Measurements from ENCODE around the gene MAB21L3. TPM values are rescaled to one million over a fixed set of nuclear protein-coding genes. Genes with fewer than 3 reads are reported as not detected.

Gene MAB21L3
- total RNA-seq, 1 donor from 2014 or later: 0.18 TPM

DNA sequence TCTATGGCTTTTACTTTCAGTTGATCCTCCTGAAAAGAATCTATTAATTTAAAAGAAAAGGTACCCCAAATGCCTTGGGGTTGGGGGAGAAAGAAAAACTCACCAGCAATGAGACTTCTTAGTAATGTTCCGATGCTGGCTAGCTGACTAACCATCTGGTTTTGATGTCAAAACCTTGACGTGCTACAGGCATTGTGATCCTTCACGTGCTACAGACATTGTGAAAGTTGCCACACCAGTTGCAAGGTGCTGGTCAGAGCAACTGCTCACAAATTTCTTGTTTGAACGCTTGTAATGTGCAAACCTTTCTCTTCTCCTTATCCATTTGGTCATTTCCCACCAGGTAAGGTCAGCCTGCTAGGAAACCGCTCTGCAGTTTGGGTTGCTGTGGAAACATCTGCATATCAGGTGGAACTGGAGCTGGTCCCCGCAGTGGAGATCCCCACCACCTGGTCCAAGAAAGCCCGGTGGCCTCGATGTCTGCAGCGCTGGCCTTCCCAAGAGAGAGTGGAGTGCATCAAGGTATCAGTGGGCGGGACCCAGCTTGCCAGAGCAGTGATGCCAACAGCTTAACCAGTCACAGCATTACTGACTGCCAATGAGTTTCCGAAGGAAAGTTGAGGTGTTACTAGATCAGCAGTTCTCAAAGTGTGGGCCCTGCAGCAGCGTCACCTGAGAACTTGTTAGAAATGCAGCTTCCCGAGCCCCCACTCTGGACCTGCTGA, 16.1 kb downstream of the MAB21L3 start:
- no peak overlapping the region for H3K27ac Mint-ChIP-seq (ENCODE audit: unreplicated experiment)
- H3K36me3 Mint-ChIP-seq (ENCODE audit: low read depth, unreplicated experiment): no peaks in the 10 kb centered on the region
- H3K4me1 Mint-ChIP-seq (ENCODE audit: unreplicated experiment): no peaks in the 10 kb centered on the region
- TF ChIP-seq, protein P1, sequence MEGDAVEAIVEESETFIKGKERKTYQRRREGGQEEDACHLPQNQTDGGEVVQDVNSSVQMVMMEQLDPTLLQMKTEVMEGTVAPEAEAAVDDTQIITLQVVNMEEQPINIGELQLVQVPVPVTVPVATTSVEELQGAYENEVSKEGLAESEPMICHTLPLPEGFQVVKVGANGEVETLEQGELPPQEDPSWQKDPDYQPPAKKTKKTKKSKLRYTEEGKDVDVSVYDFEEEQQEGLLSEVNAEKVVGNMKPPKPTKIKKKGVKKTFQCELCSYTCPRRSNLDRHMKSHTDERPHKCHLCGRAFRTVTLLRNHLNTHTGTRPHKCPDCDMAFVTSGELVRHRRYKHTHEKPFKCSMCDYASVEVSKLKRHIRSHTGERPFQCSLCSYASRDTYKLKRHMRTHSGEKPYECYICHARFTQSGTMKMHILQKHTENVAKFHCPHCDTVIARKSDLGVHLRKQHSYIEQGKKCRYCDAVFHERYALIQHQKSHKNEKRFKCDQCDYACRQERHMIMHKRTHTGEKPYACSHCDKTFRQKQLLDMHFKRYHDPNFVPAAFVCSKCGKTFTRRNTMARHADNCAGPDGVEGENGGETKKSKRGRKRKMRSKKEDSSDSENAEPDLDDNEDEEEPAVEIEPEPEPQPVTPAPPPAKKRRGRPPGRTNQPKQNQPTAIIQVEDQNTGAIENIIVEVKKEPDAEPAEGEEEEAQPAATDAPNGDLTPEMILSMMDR (IDR thresholded peaks at IDR 0.05; ENCODE audit: unreplicated experiment): no peak
- no peaks in the 10 kb centered on the region for H3K27me3 Mint-ChIP-seq (ENCODE audit: unreplicated experiment)
- no peaks in the 10 kb centered on the region for H3K9me3 Mint-ChIP-seq (ENCODE audit: unreplicated experiment)
- no peak overlapping the region for H3K4me3 Mint-ChIP-seq (ENCODE audit: unreplicated experiment)
- no peak for DNase-seq (ENCODE audit: low spot score)

GRCh38 chr1:116127848-116128540, 16.8 kb downstream of the MAB21L3 start:
- TF ChIP-seq, protein P1 (IDR thresholded peaks at IDR 0.05; ENCODE audit: unreplicated experiment): no peak
- H3K27ac Mint-ChIP-seq (ENCODE audit: unreplicated experiment): no peak overlapping the region
- no peaks in the 10 kb centered on the region for H3K4me1 Mint-ChIP-seq (ENCODE audit: unreplicated experiment)
- no peak for DNase-seq (ENCODE audit: low spot score)
- H3K4me3 Mint-ChIP-seq (ENCODE audit: unreplicated experiment): no peak overlapping the region
- H3K36me3 Mint-ChIP-seq (ENCODE audit: low read depth, unreplicated experiment): no peaks in the 10 kb centered on the region
- H3K27me3 Mint-ChIP-seq (ENCODE audit: unreplicated experiment): no peaks in the 10 kb centered on the region
- H3K9me3 Mint-ChIP-seq (ENCODE audit: unreplicated experiment): no peaks in the 10 kb centered on the region

DNA sequence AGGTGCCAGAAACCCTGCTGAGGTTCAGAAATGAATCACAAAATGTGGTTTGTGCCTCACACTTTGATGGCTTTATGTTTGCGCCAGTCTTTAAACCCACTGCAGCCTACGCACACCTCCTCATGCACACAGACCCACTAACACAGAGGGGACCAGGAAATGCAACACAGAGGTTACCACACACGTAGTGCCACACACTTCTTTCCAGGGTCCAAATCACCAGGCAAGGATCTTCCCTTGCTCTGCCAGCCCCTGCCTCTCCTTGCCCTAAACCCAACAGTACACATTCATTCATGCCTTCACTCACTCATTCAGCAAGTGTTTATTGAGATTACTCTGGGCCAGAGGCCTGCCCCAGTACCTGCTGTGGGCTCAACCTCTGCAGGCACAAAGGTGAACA, 17.5 kb downstream of the MAB21L3 start:
- H3K4me3 Mint-ChIP-seq (ENCODE audit: unreplicated experiment): no peak overlapping the region
- H3K27ac Mint-ChIP-seq (ENCODE audit: unreplicated experiment): no peak overlapping the region
- H3K4me1 Mint-ChIP-seq (ENCODE audit: unreplicated experiment): no peaks in the 10 kb centered on the region
- H3K36me3 Mint-ChIP-seq (ENCODE audit: low read depth, unreplicated experiment): no peaks in the 10 kb centered on the region
- TF ChIP-seq, protein P1 (IDR thresholded peaks at IDR 0.05; ENCODE audit: unreplicated experiment): no peak
- no peaks in the 10 kb centered on the region for H3K9me3 Mint-ChIP-seq (ENCODE audit: unreplicated experiment)
- no peak for DNase-seq (ENCODE audit: low spot score)
- no peaks in the 10 kb centered on the region for H3K27me3 Mint-ChIP-seq (ENCODE audit: unreplicated experiment)

GRCh38 chr1:116129537-116129936, 18.3 kb downstream of the MAB21L3 start:
- TF ChIP-seq, protein P1 (IDR thresholded peaks at IDR 0.05; ENCODE audit: unreplicated experiment): no peak
- Mint-ChIP-seq H3K27ac (ENCODE audit: unreplicated experiment) (no peak overlapping the region), H3K36me3 (ENCODE audit: low read depth, unreplicated experiment) (no peaks in the 10 kb centered on the region), H3K4me1 (ENCODE audit: unreplicated experiment) (no peaks in the 10 kb centered on the region), H3K4me3 (ENCODE audit: unreplicated experiment) (no peak overlapping the region), H3K9me3 (ENCODE audit: unreplicated experiment) (no peaks in the 10 kb centered on the region), H3K27me3 (ENCODE audit: unreplicated experiment) (no peaks in the 10 kb centered on the region)
- no peak for DNase-seq (ENCODE audit: low spot score)

DNA sequence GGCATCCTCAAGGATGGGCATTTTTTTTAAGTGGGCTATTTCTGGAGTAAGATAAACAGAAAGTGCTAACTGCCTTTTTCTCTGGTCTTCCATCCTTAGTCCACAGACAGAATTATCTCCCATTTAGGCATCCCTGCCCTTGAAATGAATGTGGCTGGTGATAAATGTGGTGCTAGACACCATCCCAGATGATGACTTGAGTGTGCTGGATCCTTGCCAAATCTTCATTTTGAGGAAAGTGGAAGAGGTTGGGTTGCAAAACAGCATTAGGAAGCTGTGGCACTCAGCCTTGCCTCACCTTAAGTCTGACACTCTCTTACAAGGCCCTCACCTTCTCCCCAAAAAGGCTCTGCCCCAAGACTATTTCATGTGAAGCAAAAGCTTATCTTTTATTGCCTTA, 19.2 kb downstream of the MAB21L3 start:
- Mint-ChIP-seq H3K27ac (ENCODE audit: unreplicated experiment) (no peak overlapping the region), H3K9me3 (ENCODE audit: unreplicated experiment) (no peaks in the 10 kb centered on the region), H3K36me3 (ENCODE audit: low read depth, unreplicated experiment) (no peaks in the 10 kb centered on the region), H3K4me3 (ENCODE audit: unreplicated experiment) (no peak overlapping the region), H3K27me3 (ENCODE audit: unreplicated experiment) (no peaks in the 10 kb centered on the region), H3K4me1 (ENCODE audit: unreplicated experiment) (no peaks in the 10 kb centered on the region)
- TF ChIP-seq, protein P1 (IDR thresholded peaks at IDR 0.05; ENCODE audit: unreplicated experiment): no peak
- DNase-seq (ENCODE audit: low spot score): no peak

Data from endothelial cell (in vitro differentiated cells).